GM21515 (cell line): ENCODE data around the gene POLR1F.
"Not testable (repeated sequence)": the region's sequence is repeated elsewhere in the genome, so short reads cannot be mapped to it uniquely, and the experiment has no call there.

Experiments
- ATAC-seq: cut with Tn5 transposase; IDR thresholded peaks from one replicate; pipeline ENCODE4 v1.9.1; 2021; ENCODE audit not compliant: unreplicated experiment

The POLR1F gene, protein sequence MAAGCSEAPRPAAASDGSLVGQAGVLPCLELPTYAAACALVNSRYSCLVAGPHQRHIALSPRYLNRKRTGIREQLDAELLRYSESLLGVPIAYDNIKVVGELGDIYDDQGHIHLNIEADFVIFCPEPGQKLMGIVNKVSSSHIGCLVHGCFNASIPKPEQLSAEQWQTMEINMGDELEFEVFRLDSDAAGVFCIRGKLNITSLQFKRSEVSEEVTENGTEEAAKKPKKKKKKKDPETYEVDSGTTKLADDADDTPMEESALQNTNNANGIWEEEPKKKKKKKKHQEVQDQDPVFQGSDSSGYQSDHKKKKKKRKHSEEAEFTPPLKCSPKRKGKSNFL

GRCh38 chr7:19708397-19709248, at the start of gene POLR1F:
TSS of gene POLR1F (minus strand) at chr7:19709037. CDS start at chr7:19709016, 21 bp downstream.
- peak; percentile 99 for ATAC-seq

DNA sequence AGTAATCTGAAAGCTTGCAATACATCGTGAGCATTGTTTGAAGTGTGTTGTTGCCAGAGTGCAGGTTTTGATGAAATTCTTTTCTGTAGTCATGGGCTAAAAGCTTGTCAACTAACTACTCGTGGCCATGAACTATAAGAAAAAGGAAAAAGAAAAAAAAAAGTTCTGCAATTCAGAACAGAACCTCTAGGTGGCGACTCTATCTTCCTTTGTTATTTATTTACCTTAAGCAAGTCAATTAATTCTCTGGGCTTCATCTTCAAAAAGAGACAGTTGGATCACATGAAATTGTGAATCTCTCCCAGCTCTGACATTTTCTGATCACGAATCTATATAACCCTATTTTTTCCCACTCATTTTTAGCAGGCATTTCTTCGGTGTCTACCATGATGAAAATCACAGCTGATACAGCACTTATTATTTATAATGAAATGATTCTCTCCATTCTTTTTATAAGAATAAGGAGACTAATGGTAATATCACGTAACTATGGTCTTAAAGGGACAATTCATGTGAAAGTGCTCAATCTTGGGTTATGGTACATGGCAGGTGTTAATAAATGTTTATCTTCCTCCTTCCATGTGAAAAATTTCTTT, 45.8 kb upstream of the POLR1F start:
- no peak for ATAC-seq

DNA sequence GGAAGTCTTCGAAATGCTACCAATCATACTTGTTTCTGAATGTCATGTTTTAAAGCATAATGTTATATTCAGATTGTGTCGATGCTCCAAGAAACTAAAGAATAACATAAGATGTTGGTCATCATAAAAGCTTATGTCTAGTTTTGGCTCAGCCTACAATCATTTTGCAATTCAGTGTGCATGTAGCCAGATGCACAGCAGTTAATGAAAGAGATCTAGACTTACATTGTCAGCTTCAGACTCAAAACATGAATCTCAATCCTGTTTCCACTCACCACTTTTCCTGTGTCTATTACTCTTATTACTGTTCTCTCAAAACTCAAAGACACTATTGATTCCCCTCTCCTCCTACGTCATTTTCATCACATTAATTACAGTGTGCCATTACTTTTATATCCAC, 43.2 kb upstream of the POLR1F start:
- ATAC-seq, result no peak

GRCh38 chr7:19749658-19750057, 40.8 kb upstream of the POLR1F start:
- no peak for ATAC-seq

GRCh38 chr7:19747740-19748339, 39.0 kb upstream of the POLR1F start:
- no peak for ATAC-seq

DNA sequence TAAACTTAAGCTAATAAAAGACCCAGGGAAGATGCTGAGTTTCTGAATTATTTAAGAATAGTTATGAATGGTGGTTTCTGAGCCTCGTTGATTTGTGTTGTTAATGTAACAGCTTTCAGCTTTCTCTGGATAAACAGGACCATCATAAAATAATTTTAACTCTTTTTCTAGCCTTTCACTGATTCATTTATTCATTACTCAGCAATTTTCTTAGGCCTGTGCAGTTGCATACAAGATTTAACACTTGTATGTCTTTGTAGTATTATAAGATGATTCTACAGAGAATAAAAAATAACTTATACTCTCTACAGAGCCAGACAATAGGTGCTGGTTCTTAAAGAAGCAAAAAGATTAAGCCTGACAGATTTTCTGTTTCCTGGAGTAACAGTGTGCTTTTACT, 35.2 kb upstream of the POLR1F start:
- no peak for ATAC-seq

GRCh38 chr7:19728716-19729115, 19.9 kb upstream of the POLR1F start:
- no peak for ATAC-seq

GRCh38 chr7:19725770-19726169, 16.9 kb upstream of the POLR1F start:
- ATAC-seq, result no peak

DNA sequence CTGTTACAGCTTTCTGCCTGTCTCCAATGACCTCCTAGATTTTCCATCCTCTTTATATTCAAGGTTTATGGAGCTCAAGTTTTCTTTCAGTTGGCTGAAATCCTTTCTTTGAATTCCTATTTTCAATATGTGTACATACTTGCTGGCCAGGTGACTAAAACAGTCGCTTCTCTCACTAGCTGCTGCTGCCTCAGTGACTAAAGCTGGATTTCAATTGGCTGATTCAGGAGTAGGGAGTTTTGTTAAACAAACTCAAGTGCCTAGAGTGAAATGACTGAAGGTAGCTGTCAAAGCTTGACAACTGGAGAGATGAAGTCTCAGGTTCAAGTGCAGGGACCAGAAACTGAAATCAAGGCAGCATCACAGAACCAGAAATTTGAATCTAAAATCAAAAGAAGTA, 6.7 kb upstream of the POLR1F start:
- ATAC-seq, result no peak

- no peak for ATAC-seq
Measured at GRCh38 chr7:19713676-19714075, 4.8 kb upstream of the POLR1F start.

- ATAC-seq, result no peak
Measured at GRCh38 chr7:19709249-19709578, 377 bp upstream of the POLR1F start.

GRCh38 chr7:19707240-19707639, 1.6 kb downstream of the POLR1F start:
- ATAC-seq, result no peak

- ATAC-seq, result no peak
Measured at GRCh38 chr7:19705663-19706062, 3.2 kb downstream of the POLR1F start.

DNA sequence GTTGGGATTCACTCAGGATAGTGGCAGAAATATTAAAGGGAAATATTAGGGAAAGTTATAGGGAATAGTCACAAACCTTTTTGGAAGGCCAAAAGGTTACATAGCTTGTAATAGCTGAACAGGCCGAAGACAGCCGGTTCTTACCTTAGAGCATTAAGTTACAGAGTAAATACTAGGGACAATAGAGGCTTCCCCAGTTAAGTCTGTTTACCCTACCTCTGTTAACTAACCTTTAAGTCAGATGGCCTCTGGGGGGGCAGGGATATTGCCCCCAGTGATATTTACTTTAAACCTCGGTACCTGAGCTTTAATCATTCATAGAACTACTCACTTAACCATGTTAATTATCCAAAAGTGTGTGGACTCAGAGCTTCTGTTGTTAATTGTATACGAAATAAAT, 7.4 kb downstream of the POLR1F start:
- ATAC-seq, result no peak

DNA sequence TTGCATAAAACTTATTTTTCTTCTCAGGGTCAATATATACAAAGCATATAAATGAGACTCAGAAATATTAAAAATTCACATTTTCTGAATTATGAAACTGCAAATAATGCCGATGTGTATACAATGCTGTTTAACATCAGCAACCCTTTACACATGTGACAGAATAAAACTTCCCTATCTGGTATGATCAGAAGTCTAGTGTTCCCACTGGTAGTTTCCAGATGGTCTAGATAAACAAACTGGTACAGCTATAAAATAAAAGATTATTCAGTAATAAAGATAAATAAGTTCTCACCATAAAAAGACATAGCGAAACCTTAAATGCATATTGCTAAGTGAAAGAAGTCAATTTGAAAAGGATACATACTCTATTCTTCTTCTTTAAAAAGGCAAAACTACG, 7.9 kb downstream of the POLR1F start:
- ATAC-seq, result no peak

DNA sequence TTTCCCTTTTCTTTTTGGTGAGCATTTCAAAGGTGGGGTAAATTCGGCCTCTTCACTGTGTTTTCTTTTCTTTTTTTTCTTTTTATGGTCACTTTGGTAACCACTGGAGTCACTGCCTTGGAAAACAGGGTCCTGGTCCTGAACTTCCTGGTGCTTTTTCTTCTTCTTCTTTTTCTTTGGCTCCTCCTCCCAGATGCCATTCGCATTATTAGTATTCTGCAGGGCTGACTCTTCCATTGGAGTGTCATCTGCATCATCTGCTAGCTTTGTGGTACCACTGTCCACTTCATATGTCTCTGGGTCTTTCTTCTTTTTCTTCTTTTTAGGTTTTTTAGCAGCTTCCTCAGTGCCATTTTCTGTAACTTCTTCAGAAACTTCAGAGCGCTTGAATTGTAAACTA, 10.5 kb downstream of the POLR1F start:
- no peak for ATAC-seq

- no peak for ATAC-seq
Measured at GRCh38 chr7:19696926-19697325, 11.9 kb downstream of the POLR1F start.

- no peak for ATAC-seq
Measured at GRCh38 chr7:19692111-19692828, 16.6 kb downstream of the POLR1F start.

- ATAC-seq, result no peak
Measured at GRCh38 chr7:19690736-19691135, 18.1 kb downstream of the POLR1F start.

DNA sequence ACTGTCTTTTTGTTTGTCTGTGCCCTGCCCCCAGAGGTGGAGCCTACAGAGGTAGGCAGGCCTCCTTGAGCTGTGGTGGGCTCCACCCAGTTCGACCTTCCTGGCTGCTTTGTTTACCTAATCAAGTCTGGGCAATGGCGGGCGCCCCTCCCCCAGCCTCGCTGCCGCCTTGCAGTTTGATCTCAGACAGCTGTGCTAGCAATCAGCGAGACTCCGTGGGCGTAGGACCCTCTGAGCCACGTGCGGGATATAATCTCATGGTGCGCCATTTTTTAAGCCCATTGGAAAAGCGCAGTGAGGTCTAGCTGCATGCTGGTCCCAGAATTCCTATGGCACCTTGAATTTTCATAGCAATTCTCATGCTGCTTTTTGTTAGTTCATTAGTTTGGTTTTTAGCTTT, 19.7 kb downstream of the POLR1F start:
- not testable (repeated sequence) for ATAC-seq

- no peak for ATAC-seq
Measured at GRCh38 chr7:19681596-19681995, 27.2 kb downstream of the POLR1F start.
